Naive thymus-derived CD8-positive, alpha-beta T cell (primary cell): ENCODE results near the gene RPTOR. TPM values are rescaled to one million over a fixed set of nuclear protein-coding genes. Genes with fewer than 3 reads are reported as not detected.
A peak's percentile ranks its signal among the peaks of the same experiment; 100 is the strongest.

Source experiments
- ATAC-seq, 2 donors: fragments of 150-1000 bp; cut with Tn5 transposase in 1 of 2; sonication (Bioruptor Pico), chemical (Tn5 transposase) in 1 of 2; 1 replicate in 1 of 2; 2 replicates in 1 of 2; pipeline ENCODE4 v1.10.0; 2021; ENCODE audit warnings: mild to moderate bottlenecking in 2 of 2, moderate library complexity in 2 of 2
- POLR2A ChIA-PET: fragments of 350-600 bp; sonication (Branson Sonifier 250); formaldehyde crosslinking; loops from one replicate; lab custom pipeline; 2021; ENCODE audit warnings: antibody characterized with exemption; lab: Charles Lee
- DNase-seq, 10 donors: peaks; one replicate each; pipeline versions ENCODE4 v3.0.0 to v3.0.0-alpha.2; 2020 to 2022
- H3K27ac Mint-ChIP-seq, 10 donors: one replicate each; pipeline ENCODE4 v1.8.0; 2020 to 2022; ENCODE audit warnings: mild to moderate bottlenecking in 10 of 10, mixed read lengths in 10 of 10, moderate library complexity in 4 of 10, inconsistent platforms in 1 of 10
- H3K27me3 Mint-ChIP-seq, 5 donors: one replicate each; pipeline ENCODE4 v1.8.0; 2021 to 2022; ENCODE audit warnings: mixed read lengths in 5 of 5
- H3K36me3 Mint-ChIP-seq, 3 donors: one replicate each; pipeline ENCODE4 v1.8.0; 2020 to 2022; ENCODE audit warnings: mixed read lengths in 3 of 3, mild to moderate bottlenecking in 2 of 3, inconsistent platforms in 1 of 3
- H3K4me1 Mint-ChIP-seq, 4 donors: one replicate each; pipeline ENCODE4 v1.8.0; 2021 to 2022; ENCODE audit warnings: mixed read lengths in 4 of 4
- H3K4me3 Mint-ChIP-seq, 10 donors: one replicate each; pipeline ENCODE4 v1.8.0; 2020 to 2022; ENCODE audit warnings: mild to moderate bottlenecking in 10 of 10, mixed read lengths in 10 of 10, moderate library complexity in 6 of 10, inconsistent platforms in 1 of 10
- H3K9me3 Mint-ChIP-seq, 9 donors: one replicate each; pipeline ENCODE4 v1.8.0; 2020 to 2022; ENCODE audit warnings: mixed read lengths in 9 of 9, mild to moderate bottlenecking in 3 of 9, inconsistent platforms in 1 of 9, moderate library complexity in 1 of 9
- polyA plus RNA-seq, 3 donors: library from polyadenylated mRNA; unstranded; fragments of 300-500 nt; fragmentation: Illumina TruSeq; gene quantifications; one replicate each; pipeline ENCODE4 v1.2.3, GENCODE V29; 2021
- total RNA-seq, 8 experiments: library from RNA in 2 of 8; stranded (reverse) in 2 of 8; gene quantifications; one replicate each; pipeline ENCODE4 v1.2.3 and lab custom pipeline; 2021 to 2026

The RPTOR gene, protein sequence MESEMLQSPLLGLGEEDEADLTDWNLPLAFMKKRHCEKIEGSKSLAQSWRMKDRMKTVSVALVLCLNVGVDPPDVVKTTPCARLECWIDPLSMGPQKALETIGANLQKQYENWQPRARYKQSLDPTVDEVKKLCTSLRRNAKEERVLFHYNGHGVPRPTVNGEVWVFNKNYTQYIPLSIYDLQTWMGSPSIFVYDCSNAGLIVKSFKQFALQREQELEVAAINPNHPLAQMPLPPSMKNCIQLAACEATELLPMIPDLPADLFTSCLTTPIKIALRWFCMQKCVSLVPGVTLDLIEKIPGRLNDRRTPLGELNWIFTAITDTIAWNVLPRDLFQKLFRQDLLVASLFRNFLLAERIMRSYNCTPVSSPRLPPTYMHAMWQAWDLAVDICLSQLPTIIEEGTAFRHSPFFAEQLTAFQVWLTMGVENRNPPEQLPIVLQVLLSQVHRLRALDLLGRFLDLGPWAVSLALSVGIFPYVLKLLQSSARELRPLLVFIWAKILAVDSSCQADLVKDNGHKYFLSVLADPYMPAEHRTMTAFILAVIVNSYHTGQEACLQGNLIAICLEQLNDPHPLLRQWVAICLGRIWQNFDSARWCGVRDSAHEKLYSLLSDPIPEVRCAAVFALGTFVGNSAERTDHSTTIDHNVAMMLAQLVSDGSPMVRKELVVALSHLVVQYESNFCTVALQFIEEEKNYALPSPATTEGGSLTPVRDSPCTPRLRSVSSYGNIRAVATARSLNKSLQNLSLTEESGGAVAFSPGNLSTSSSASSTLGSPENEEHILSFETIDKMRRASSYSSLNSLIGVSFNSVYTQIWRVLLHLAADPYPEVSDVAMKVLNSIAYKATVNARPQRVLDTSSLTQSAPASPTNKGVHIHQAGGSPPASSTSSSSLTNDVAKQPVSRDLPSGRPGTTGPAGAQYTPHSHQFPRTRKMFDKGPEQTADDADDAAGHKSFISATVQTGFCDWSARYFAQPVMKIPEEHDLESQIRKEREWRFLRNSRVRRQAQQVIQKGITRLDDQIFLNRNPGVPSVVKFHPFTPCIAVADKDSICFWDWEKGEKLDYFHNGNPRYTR (N-terminal part only)
- total RNA-seq = 10 to 100 TPM; 53.5 to 53.9 TPM
- 10 to 100 TPM in 1 of 3 donors, 1 to 10 TPM in 2; 5.3 to 10.2 (median 5.5) TPM for polyA plus RNA-seq
- total RNA-seq (lab: John Stamatoyannopoulos, UW) = 73.4 to 122 (median 99.8) reads per million in 6 experiments

GRCh38 chr17:80544655-80545498 is at the start of gene RPTOR:
RPTOR (plus strand) TSS chr17:80544838; CDS start chr17:80545630, 792 bp downstream.
- POLR2A ChIA-PET = interaction anchor here (0.5 to 3.3 kb wide), 3 partner anchors 90 to 186 kb away, joined by 3 to 16 read pairs (median 6); no protein-coding TSS in a partner anchor
- Mint-ChIP-seq H3K9me3 (peaks cover 0 to 1% (median 0%) of the 10 kb centered on the region in 9 donors), H3K27ac (peak within 1 kb of the TSS; percentile 77 to 97 (median 94)), H3K27me3 (peaks cover 0 to 14% (median 3%) of the 10 kb centered on the region in 5 donors), H3K36me3 (peaks cover 0 to 4% (median 0%) of the 10 kb centered on the region in 3 donors), H3K4me1 (peaks cover 12 to 37% (median 31%) of the 10 kb centered on the region in 4 donors), H3K4me3 (peak within 1 kb of the TSS; percentile 88 to 98 (median 94))
- ATAC-seq (peak; percentile 99 to 100), DNase-seq (peak; percentile 76 to 94 (median 86))

DNA sequence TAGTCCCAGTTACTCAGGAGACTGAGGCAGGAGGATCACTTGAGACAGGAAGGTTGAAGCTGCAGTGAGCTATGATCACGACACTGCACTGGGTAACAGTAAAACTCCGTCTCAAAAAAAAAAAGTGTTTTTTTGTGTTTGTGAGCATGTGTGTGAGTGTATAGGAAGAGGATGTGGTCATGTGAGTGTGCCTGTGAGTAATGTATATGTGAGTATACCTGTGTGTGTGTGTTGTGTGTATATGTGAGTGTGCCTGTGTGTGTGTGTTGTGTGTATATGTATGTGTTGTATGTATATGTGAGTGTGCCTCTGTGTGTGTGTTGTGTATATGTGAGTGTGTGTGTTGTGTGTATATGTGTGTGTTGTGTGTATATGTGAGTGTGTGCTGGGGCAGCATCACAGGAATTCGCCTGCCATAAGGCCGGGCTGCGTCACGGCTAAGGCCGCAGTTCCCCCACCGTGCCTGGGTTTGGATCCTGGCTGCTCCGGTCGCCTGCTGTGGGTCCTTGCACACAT is 46.9 kb upstream of the RPTOR start:
- H3K36me3 Mint-ChIP-seq = no peaks in the 10 kb centered on the region
- POLR2A ChIA-PET = no interaction called here

DNA sequence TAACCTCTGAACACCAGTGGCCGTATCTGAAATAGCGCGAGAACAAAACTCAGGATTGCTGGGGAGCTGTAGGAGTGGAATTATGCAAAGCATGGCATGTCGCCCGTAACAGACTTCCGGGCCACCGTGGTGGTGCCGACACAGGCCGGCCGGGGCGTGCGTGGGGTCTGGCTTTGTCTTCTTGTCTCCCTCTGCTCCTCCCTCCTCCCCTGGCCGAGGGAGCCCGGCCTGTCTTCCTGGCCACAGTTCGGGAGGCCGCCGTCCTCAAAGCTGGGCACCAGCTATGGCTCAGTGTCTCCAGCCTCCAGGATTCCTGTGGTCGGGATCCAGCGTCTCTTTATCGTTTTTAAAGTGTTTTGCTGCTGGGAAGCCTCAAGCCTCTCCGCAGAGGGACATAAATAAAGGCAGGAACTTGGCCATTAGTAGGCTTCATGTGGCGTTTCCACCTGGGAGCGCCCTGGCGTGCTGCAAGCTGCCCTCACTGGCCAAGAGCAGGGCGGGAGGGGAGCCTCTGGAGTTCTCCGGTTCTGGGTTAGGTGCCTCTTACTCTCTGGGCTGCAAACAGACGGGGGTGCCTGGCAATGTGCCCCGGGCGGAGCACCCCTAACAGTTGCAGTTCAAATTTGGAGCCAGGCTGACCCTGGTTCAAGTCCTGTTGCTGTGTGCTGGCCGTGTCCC is 46.3 kb upstream of the RPTOR start:
- Mint-ChIP-seq H3K36me3 (no peaks in the 10 kb centered on the region), H3K4me1 (peaks cover 6 to 13% (median 9%) of the 10 kb centered on the region in 4 donors), H3K27ac (peak overlapping the region in 1 of 10 donors; percentile 3), H3K27me3 (peaks cover 0 to 25% (median 9%) of the 10 kb centered on the region in 5 donors), H3K4me3 (no peak overlapping the region), H3K9me3 (peaks cover 0 to 1% (median 0%) of the 10 kb centered on the region in 9 donors)
- DNase-seq = no peak
- ATAC-seq = no peak
- POLR2A ChIA-PET = no interaction called here

More for the DNA sequence above, 46.9 kb upstream of the RPTOR start:
- no peak for DNase-seq
- H3K27ac Mint-ChIP-seq = peak overlapping the region in 2 of 10 donors; percentile 0 to 3
- H3K9me3 Mint-ChIP-seq = peaks cover 0 to 1% (median 0%) of the 10 kb centered on the region in 9 donors
- peaks cover 0 to 30% (median 12%) of the 10 kb centered on the region in 5 donors for H3K27me3 Mint-ChIP-seq
- ATAC-seq = no peak
- peaks cover 6 to 13% (median 9%) of the 10 kb centered on the region in 4 donors for H3K4me1 Mint-ChIP-seq
- no peak overlapping the region for H3K4me3 Mint-ChIP-seq

DNA sequence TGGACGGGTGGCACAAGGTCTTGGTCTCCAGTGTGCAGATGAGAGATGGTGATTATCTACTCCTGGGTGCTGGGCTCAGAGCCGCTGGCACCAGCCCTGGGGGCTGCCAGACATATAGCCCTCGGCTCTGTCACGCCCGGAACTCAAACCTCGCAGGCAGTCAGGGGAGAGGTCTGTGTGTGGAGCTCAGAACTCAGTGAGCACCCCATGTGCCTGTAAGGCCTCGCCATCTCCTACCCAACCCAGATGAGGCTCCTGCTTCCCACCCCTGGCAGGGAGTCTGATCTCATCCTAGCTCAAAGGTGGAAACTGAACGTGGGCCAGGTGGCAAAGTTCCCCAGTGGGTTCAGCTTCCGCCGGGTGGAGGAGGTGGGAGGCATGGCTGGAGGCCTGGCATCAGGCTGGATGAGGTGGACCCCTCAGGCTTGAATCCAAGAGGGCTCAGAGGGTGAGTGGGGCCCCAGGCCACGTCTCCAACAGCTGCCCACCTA is 45.7 kb upstream of the RPTOR start:
- H3K4me3 Mint-ChIP-seq = no peak overlapping the region
- peaks cover 0 to 25% (median 15%) of the 10 kb centered on the region in 5 donors for H3K27me3 Mint-ChIP-seq
- no peak for ATAC-seq
- H3K9me3 Mint-ChIP-seq = peaks cover 0 to 1% (median 0%) of the 10 kb centered on the region in 9 donors
- H3K4me1 Mint-ChIP-seq = peaks cover 6 to 13% (median 9%) of the 10 kb centered on the region in 4 donors
- H3K27ac Mint-ChIP-seq = no peak overlapping the region
- POLR2A ChIA-PET = no interaction called here
- DNase-seq = no peak
- no peaks in the 10 kb centered on the region for H3K36me3 Mint-ChIP-seq

GRCh38 chr17:80499560-80499959 is 45.1 kb upstream of the RPTOR start:
- Mint-ChIP-seq H3K4me1 (peaks cover 6 to 13% (median 9%) of the 10 kb centered on the region in 4 donors), H3K9me3 (peaks cover 0 to 1% (median 0%) of the 10 kb centered on the region in 9 donors), H3K27ac (no peak overlapping the region), H3K27me3 (peaks cover 0 to 23% (median 17%) of the 10 kb centered on the region in 5 donors), H3K36me3 (no peaks in the 10 kb centered on the region), H3K4me3 (no peak overlapping the region)
- POLR2A ChIA-PET = interaction anchor here (0.6 kb wide), 1 partner anchor 17 kb away, joined by 4 read pairs; no protein-coding TSS in a partner anchor
- DNase-seq (no peak), ATAC-seq (no peak)

- Mint-ChIP-seq H3K9me3 (peaks cover 0 to 1% (median 0%) of the 10 kb centered on the region in 9 donors), H3K27me3 (peaks cover 0 to 23% (median 18%) of the 10 kb centered on the region in 5 donors), H3K36me3 (no peaks in the 10 kb centered on the region), H3K27ac (no peak overlapping the region), H3K4me1 (peaks cover 6 to 13% (median 9%) of the 10 kb centered on the region in 4 donors), H3K4me3 (no peak overlapping the region)
- POLR2A ChIA-PET = interaction anchor here (0.6 to 0.7 kb wide), 2 partner anchors 9 to 16 kb away, joined by 3 to 4 read pairs; no protein-coding TSS in a partner anchor
- no peak for DNase-seq
- ATAC-seq = no peak
Measured at GRCh38 chr17:80499961-80500665, 44.5 kb upstream of the RPTOR start.

DNA sequence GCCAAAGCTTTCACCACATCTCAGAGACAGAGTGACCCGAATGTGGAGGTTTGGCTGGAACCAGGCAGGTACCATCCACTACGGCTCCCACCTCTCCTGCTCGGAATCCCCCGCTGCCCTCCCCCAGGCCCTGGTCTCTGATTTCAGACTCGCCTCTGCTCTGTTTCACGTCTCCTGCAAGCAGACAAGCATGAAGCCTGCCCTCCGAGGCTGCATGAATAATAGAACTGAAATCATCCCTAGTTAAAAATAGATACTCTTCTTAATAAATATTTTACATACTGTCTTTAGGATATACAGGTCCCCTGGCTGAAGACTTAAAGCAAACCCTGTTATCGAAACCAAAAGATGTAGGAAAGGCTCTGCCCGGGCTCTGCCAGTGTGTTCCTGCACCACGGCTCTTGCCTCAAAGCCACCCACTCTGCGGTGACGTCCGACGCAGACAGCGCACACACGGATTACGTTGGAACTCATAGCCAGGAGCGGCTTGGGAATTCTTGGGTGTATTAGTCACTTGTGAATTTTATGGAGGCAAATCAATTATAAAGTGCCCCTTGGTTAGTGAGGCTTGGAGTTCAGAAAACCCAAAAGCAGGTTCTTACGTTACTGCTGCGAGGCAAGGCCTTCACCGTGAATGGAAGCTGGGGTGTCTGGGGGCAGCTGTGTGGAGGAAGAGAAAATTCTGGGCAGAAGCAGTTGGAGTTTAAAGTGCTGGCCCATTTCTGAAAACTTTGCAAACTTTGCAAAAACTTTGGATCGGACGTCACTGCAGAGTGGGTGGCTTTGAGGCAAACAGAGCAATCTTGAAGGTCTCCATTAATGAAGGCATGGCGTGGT is 42.7 kb upstream of the RPTOR start:
- no peak overlapping the region for H3K27ac Mint-ChIP-seq
- H3K4me3 Mint-ChIP-seq = no peak overlapping the region
- H3K27me3 Mint-ChIP-seq = peaks cover 0 to 19% (median 12%) of the 10 kb centered on the region in 5 donors
- peaks cover 0 to 1% (median 0%) of the 10 kb centered on the region in 9 donors for H3K9me3 Mint-ChIP-seq
- POLR2A ChIA-PET = no interaction called here
- ATAC-seq (no peak), DNase-seq (no peak)
- peaks cover 6 to 12% (median 9%) of the 10 kb centered on the region in 4 donors for H3K4me1 Mint-ChIP-seq
- no peaks in the 10 kb centered on the region for H3K36me3 Mint-ChIP-seq

DNA sequence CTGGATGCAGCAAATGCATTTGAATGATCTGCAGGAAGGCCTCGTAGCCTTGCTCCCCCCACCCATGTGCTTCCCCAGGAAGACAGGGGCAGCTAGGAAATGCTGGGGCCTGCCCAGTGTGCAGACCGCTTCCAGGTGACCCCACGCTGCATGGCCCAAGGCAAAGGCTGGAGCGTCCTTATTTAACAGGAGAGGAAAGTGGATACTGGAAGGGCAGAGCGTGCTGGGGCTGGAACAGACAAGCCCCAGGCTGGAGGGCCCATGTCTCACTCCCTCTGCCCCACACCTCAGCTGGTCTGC is 42.1 kb upstream of the RPTOR start:
- Mint-ChIP-seq H3K36me3 (no peaks in the 10 kb centered on the region), H3K9me3 (peaks cover 0 to 1% (median 0%) of the 10 kb centered on the region in 9 donors), H3K27ac (no peak overlapping the region), H3K4me3 (no peak overlapping the region), H3K4me1 (peaks cover 4 to 6% (median 4%) of the 10 kb centered on the region in 4 donors), H3K27me3 (peaks cover 0 to 19% (median 12%) of the 10 kb centered on the region in 5 donors)
- POLR2A ChIA-PET = no interaction called here
- no peak for DNase-seq
- ATAC-seq = no peak

- POLR2A ChIA-PET = no interaction called here
- ATAC-seq (no peak), DNase-seq (no peak)
- peaks cover 0 to 1% (median 0%) of the 10 kb centered on the region in 4 donors for H3K4me1 Mint-ChIP-seq
- H3K4me3 Mint-ChIP-seq = no peak overlapping the region
- no peak overlapping the region for H3K27ac Mint-ChIP-seq
- no peaks in the 10 kb centered on the region for H3K36me3 Mint-ChIP-seq
- peaks cover 0 to 17% (median 9%) of the 10 kb centered on the region in 5 donors for H3K27me3 Mint-ChIP-seq
- peaks cover 0 to 1% (median 0%) of the 10 kb centered on the region in 9 donors for H3K9me3 Mint-ChIP-seq
Measured at GRCh38 chr17:80503031-80503430, 41.6 kb upstream of the RPTOR start.
